ENCODE data around the gene CPNE4. TPM values are rescaled to one million over a fixed set of nuclear protein-coding genes. Genes with fewer than 3 reads are reported as not detected.

CPNE4 gene
- total and polyA plus RNA-seq, 9 of the 15 experiments (the other 6 are each of a cell fraction or from before 2014, with no cell fraction given), result not detected

GRCh38 chr3:132034486-132035464, at the start of gene CPNE4 (continued):
- peak; percentile 97 for TF ChIP-seq EHMT2 (IDR thresholded peaks at IDR 0.05)
- no peak for TF ChIP-seq HMGN3 (IDR thresholded peaks at IDR 0.05; ENCODE audit: borderline replicate concordance, extremely low read depth, insufficient read length, low read depth, low read length)
- peak; percentile 79; the same call in 1 of the 2 replicates for TF ChIP-seq PRMT5 (CRISPR knock-in tag; IDR thresholded peaks at IDR 0.05)
- no peak for TF ChIP-seq KLF10 (CRISPR knock-in tag; IDR thresholded peaks at IDR 0.05)
- 0 out of 2 replicates have a peak, but pooled peaks have one; percentile 50 for TF ChIP-seq PTBP1 (IDR thresholded peaks at IDR 0.05; ENCODE audit: low read depth, low read length)
- peak in 1 of 2 experiments; percentile 68; a peak in 1 of 4 replicates for TF ChIP-seq SRF (CRISPR knock-in tag; IDR thresholded peaks at IDR 0.05)
- TF ChIP-seq XRCC5 (IDR thresholded peaks at IDR 0.05; ENCODE audit: low read depth, low read length), result peak; percentile 70; the same call in 1 of the 2 replicates
- no peak for TF ChIP-seq ZNF436 (CRISPR knock-in tag; IDR thresholded peaks at IDR 0.05)
- TF ChIP-seq REST (IDR thresholded peaks at IDR 0.05; ENCODE audit: borderline replicate concordance), result peak; percentile 100
- peak; percentile 99 for TF ChIP-seq REST (CRISPR knock-in tag; IDR thresholded peaks at IDR 0.05; ENCODE audit: low read depth)
- TF ChIP-seq SIRT6 (IDR thresholded peaks at IDR 0.05; ENCODE audit: low read depth, low read length), result no peak
- TF ChIP-seq HCFC1 (IDR thresholded peaks at IDR 0.05; ENCODE audit: low read depth, low read length), result 0 out of 2 replicates have a peak, but pooled peaks have one; percentile 14
- TF ChIP-seq NKRF (IDR thresholded peaks at IDR 0.05; ENCODE audit: borderline replicate concordance), result no peak
- TF ChIP-seq EP400 (IDR thresholded peaks at IDR 0.05), result no peak
- TF ChIP-seq TFAP4 (CRISPR knock-in tag; IDR thresholded peaks at IDR 0.05; ENCODE audit: borderline replicate concordance), result peak; percentile 79; the same call in 1 of the 2 replicates
- no peak for TF ChIP-seq RAD51 (IDR thresholded peaks at IDR 0.05; ENCODE audit: borderline replicate concordance, low read depth)

Data from K562 (cell line).